GM23338 (cell line): ENCODE data around the gene DCLK1.

ENCODE experiments used
- CREB1 ChIP-seq: fragments of 250-450 bp; sonication (Bioruptor Pico); IDR thresholded peaks from 2 replicates; pipeline ENCODE4 v1.5.0; 2020; ENCODE audit warnings: low read depth, mild to moderate bottlenecking, moderate library complexity
- EZH2 ChIP-seq: fragments of 200-600 bp; sonication (generic); IDR thresholded peaks from one replicate; pipeline ENCODE4 v1.8.0; 2017; ENCODE audit warnings: antibody characterized with exemption, mild to moderate bottlenecking, low read depth; ENCODE audit not compliant: unreplicated experiment
- EZH2phosphoT487 ChIP-seq: fragments of 200-600 bp; sonication (generic); IDR thresholded peaks from one replicate; pipeline ENCODE4 v1.8.1; 2018; ENCODE audit warnings: antibody characterized with exemption; ENCODE audit not compliant: unreplicated experiment
- JUNB ChIP-seq: IDR thresholded peaks from one replicate; pipeline ENCODE4 v1.6.1; 2016; ENCODE audit warnings: antibody characterized with exemption; ENCODE audit not compliant: unreplicated experiment
- POLR2AphosphoS5 ChIP-seq: IDR thresholded peaks from 2 replicates; pipeline ENCODE4 v1.6.1; 2016; ENCODE audit warnings: antibody characterized with exemption, low read depth
- ZNF331 ChIP-seq: fragments of 250-450 bp; sonication (Bioruptor Pico); IDR thresholded peaks from 2 replicates; pipeline ENCODE4 v1.5.0; 2020; ENCODE audit warnings: low read depth, mild to moderate bottlenecking, moderate library complexity
- TF ChIP-seq, protein P1 (sequence below), 2 experiments: fragments of 200-600 bp in 1 of 2; sonication (generic) in 1 of 2; conservative IDR thresholded peaks; 2 replicates each; pipeline versions ENCODE4 v1.5.1 to v1.6.1; 2016 to 2017; ENCODE audit warnings: antibody characterized with exemption in 2 of 2, low read depth in 2 of 2, mild to moderate bottlenecking in 2 of 2, moderate library complexity in 1 of 2
- TF ChIP-seq, protein P2 (sequence below): IDR thresholded peaks from one replicate; pipeline ENCODE4 v1.6.1; 2018; ENCODE audit warnings: antibody characterized with exemption; ENCODE audit not compliant: unreplicated experiment
- TF ChIP-seq, protein P3 (sequence below): fragments of 250-450 bp; sonication (Bioruptor Pico); IDR thresholded peaks from 2 replicates; pipeline ENCODE4 v1.5.0; 2020; ENCODE audit warnings: mild to moderate bottlenecking, moderate library complexity

DNA sequence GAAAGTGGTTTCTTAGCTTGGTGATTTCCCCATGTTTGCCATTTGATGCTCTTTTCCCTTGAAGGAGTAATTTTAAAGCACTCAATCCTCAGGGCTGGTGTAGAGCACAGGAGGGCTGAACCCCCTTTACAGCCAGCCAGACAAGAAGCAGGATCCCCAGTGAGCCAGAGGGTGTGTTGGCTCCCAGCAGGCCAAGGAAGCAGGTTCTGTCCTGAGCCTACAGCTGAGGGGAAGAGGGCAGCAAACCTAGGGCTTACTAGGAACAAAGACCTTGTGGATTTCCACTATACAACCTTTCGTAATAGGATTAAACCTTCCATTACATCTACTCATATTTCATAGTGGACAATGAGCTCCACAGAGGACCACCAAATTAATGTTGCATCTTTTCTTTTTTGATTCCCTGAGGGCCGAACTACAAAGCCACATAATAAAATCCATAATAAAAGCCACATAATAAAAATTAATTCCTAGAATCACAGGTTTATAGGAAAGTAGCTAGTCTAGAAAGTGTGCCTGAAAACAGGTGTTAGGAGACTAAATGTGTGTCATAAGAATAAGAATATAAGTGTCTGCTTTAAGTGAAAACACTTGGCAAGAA is 300.2 kb downstream of the DCLK1 start:
- TF ChIP-seq EZH2phosphoT487, result no peak
- no peak for TF ChIP-seq ZNF331 (CRISPR knock-in tag)
- TF ChIP-seq, protein P1, sequence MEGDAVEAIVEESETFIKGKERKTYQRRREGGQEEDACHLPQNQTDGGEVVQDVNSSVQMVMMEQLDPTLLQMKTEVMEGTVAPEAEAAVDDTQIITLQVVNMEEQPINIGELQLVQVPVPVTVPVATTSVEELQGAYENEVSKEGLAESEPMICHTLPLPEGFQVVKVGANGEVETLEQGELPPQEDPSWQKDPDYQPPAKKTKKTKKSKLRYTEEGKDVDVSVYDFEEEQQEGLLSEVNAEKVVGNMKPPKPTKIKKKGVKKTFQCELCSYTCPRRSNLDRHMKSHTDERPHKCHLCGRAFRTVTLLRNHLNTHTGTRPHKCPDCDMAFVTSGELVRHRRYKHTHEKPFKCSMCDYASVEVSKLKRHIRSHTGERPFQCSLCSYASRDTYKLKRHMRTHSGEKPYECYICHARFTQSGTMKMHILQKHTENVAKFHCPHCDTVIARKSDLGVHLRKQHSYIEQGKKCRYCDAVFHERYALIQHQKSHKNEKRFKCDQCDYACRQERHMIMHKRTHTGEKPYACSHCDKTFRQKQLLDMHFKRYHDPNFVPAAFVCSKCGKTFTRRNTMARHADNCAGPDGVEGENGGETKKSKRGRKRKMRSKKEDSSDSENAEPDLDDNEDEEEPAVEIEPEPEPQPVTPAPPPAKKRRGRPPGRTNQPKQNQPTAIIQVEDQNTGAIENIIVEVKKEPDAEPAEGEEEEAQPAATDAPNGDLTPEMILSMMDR (conservative IDR thresholded peaks at IDR 0.05; ENCODE audit: low read depth in 2 of 2), result no peak
- TF ChIP-seq JUNB, result no peak
- TF ChIP-seq EZH2, result no peak
- TF ChIP-seq POLR2AphosphoS5, result no peak
- no peak for TF ChIP-seq CREB1 (CRISPR knock-in tag)
- TF ChIP-seq, protein P2, sequence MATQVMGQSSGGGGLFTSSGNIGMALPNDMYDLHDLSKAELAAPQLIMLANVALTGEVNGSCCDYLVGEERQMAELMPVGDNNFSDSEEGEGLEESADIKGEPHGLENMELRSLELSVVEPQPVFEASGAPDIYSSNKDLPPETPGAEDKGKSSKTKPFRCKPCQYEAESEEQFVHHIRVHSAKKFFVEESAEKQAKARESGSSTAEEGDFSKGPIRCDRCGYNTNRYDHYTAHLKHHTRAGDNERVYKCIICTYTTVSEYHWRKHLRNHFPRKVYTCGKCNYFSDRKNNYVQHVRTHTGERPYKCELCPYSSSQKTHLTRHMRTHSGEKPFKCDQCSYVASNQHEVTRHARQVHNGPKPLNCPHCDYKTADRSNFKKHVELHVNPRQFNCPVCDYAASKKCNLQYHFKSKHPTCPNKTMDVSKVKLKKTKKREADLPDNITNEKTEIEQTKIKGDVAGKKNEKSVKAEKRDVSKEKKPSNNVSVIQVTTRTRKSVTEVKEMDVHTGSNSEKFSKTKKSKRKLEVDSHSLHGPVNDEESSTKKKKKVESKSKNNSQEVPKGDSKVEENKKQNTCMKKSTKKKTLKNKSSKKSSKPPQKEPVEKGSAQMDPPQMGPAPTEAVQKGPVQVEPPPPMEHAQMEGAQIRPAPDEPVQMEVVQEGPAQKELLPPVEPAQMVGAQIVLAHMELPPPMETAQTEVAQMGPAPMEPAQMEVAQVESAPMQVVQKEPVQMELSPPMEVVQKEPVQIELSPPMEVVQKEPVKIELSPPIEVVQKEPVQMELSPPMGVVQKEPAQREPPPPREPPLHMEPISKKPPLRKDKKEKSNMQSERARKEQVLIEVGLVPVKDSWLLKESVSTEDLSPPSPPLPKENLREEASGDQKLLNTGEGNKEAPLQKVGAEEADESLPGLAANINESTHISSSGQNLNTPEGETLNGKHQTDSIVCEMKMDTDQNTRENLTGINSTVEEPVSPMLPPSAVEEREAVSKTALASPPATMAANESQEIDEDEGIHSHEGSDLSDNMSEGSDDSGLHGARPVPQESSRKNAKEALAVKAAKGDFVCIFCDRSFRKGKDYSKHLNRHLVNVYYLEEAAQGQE, result no peak
- TF ChIP-seq, protein P3, sequence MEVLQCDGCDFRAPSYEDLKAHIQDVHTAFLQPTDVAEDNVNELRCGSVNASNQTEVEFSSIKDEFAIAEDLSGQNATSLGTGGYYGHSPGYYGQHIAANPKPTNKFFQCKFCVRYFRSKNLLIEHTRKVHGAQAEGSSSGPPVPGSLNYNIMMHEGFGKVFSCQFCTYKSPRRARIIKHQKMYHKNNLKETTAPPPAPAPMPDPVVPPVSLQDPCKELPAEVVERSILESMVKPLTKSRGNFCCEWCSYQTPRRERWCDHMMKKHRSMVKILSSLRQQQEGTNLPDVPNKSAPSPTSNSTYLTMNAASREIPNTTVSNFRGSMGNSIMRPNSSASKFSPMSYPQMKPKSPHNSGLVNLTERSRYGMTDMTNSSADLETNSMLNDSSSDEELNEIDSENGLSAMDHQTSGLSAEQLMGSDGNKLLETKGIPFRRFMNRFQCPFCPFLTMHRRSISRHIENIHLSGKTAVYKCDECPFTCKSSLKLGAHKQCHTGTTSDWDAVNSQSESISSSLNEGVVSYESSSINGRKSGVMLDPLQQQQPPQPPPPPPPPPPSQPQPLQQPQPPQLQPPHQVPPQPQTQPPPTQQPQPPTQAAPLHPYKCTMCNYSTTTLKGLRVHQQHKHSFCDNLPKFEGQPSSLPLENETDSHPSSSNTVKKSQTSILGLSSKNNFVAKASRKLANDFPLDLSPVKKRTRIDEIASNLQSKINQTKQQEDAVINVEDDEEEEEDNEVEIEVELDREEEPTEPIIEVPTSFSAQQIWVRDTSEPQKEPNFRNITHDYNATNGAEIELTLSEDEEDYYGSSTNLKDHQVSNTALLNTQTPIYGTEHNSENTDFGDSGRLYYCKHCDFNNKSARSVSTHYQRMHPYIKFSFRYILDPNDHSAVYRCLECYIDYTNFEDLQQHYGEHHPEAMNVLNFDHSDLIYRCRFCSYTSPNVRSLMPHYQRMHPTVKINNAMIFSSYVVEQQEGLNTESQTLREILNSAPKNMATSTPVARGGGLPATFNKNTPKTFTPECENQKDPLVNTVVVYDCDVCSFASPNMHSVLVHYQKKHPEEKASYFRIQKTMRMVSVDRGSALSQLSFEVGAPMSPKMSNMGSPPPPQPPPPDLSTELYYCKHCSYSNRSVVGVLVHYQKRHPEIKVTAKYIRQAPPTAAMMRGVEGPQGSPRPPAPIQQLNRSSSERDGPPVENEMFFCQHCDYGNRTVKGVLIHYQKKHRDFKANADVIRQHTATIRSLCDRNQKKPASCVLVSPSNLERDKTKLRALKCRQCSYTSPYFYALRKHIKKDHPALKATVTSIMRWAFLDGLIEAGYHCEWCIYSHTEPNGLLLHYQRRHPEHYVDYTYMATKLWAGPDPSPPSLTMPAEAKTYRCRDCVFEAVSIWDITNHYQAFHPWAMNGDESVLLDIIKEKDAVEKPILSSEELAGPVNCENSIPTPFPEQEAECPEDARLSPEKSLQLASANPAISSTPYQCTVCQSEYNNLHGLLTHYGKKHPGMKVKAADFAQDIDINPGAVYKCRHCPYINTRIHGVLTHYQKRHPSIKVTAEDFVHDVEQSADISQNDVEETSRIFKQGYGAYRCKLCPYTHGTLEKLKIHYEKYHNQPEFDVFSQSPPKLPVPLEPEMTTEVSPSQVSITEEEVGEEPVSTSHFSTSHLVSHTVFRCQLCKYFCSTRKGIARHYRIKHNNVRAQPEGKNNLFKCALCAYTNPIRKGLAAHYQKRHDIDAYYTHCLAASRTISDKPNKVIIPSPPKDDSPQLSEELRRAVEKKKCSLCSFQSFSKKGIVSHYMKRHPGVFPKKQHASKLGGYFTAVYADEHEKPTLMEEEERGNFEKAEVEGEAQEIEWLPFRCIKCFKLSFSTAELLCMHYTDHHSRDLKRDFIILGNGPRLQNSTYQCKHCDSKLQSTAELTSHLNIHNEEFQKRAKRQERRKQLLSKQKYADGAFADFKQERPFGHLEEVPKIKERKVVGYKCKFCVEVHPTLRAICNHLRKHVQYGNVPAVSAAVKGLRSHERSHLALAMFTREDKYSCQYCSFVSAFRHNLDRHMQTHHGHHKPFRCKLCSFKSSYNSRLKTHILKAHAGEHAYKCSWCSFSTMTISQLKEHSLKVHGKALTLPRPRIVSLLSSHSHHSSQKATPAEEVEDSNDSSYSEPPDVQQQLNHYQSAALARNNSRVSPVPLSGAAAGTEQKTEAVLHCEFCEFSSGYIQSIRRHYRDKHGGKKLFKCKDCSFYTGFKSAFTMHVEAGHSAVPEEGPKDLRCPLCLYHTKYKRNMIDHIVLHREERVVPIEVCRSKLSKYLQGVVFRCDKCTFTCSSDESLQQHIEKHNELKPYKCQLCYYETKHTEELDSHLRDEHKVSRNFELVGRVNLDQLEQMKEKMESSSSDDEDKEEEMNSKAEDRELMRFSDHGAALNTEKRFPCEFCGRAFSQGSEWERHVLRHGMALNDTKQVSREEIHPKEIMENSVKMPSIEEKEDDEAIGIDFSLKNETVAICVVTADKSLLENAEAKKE (CRISPR knock-in tag), result no peak
